Fibroblast of the aortic adventitia (primary cell): ENCODE measurements around the gene KDM3B. TPM values are rescaled to one million over a fixed set of nuclear protein-coding genes. Genes with fewer than 3 reads are reported as not detected.

Experiments used
- DNase-seq: peaks from one replicate; pipeline ENCODE4 v3.0.0-alpha.2; 2010; ENCODE audit warnings: low read depth
- H3K4me3 ChIP-seq: 2 replicates; pipeline ENCODE4 v1.5.1; 2011; ENCODE audit warnings: low read depth, mild to moderate bottlenecking, control low read depth, low read length, moderate library complexity
- CTCF ChIP-seq: IDR thresholded peaks from 2 replicates; pipeline ENCODE4 v1.5.1; 2011; ENCODE audit warnings: mild to moderate bottlenecking, low read length, control low read depth, inconsistent platforms; ENCODE audit not compliant: insufficient read depth
- total RNA-seq: library from RNA; depleted of rRNA; stranded (reverse); fragments of >200 nt; gene quantifications from 2 replicates; pipeline ENCODE4 v1.2.3, GENCODE V29; 2012; ENCODE audit warnings: low replicate concordance

The KDM3B gene
- total RNA-seq, 1 donor = 47.1 TPM

- DNase-seq = no peak
- no peak overlapping the region for H3K4me3 ChIP-seq
- TF ChIP-seq CTCF = no peak
Observed at GRCh38 chr5:138418444-138418843, 66.0 kb downstream of the KDM3B start.

GRCh38 chr5:138425079-138425478 lies 72.6 kb downstream of the KDM3B start:
- DNase-seq = no peak
- no peak for TF ChIP-seq CTCF
- H3K4me3 ChIP-seq = no peak overlapping the region

GRCh38 chr5:138435943-138436342 lies 83.5 kb downstream of the KDM3B start:
- no peak for DNase-seq
- no peak for TF ChIP-seq CTCF
- H3K4me3 ChIP-seq = no peak overlapping the region

GRCh38 chr5:138438003-138438723 lies 85.7 kb downstream of the KDM3B start:
- no peak for DNase-seq
- peak overlapping the region; percentile 52 for H3K4me3 ChIP-seq
- no peak for TF ChIP-seq CTCF

GRCh38 chr5:138438724-138439476 lies 86.4 kb downstream of the KDM3B start, which contains the start of gene REEP2:
Gene REEP2, plus strand, starts transcription at chr5:138439057. Its CDS starts 152 bp downstream, at chr5:138439209.
- H3K4me3 ChIP-seq = peak within 1 kb of the TSS; percentile 52
- peak; percentile 30 for DNase-seq
- TF ChIP-seq CTCF = no peak

GRCh38 chr5:138439477-138440158 lies 87.1 kb downstream of the KDM3B start:
- peak overlapping the region; percentile 52 for H3K4me3 ChIP-seq
- TF ChIP-seq CTCF = no peak
- DNase-seq = no peak
